GM18951 (cell line): ENCODE results near the gene WHRN.
A peak's percentile ranks its signal among the peaks of the same experiment; 100 is the strongest.

Source experiments
- POLR2A ChIP-seq: IDR thresholded peaks from 4 replicates; pipeline ENCODE4 v1.6.1; 2011; ENCODE audit warnings: mild to moderate bottlenecking; ENCODE audit not compliant: insufficient read length, insufficient read depth; ENCODE audit errors: extremely low read depth
- in situ Hi-C: fragments of 300-500 bp; cut with MboI; formaldehyde crosslinking; loops from one replicate; pipeline ENCODE4 v1.12.0; 2022; ENCODE audit warnings: low sequenced_read_pairs, mixed read lengths, inconsistent platforms; ENCODE audit not compliant: unreplicated experiment

The WHRN gene

DNA sequence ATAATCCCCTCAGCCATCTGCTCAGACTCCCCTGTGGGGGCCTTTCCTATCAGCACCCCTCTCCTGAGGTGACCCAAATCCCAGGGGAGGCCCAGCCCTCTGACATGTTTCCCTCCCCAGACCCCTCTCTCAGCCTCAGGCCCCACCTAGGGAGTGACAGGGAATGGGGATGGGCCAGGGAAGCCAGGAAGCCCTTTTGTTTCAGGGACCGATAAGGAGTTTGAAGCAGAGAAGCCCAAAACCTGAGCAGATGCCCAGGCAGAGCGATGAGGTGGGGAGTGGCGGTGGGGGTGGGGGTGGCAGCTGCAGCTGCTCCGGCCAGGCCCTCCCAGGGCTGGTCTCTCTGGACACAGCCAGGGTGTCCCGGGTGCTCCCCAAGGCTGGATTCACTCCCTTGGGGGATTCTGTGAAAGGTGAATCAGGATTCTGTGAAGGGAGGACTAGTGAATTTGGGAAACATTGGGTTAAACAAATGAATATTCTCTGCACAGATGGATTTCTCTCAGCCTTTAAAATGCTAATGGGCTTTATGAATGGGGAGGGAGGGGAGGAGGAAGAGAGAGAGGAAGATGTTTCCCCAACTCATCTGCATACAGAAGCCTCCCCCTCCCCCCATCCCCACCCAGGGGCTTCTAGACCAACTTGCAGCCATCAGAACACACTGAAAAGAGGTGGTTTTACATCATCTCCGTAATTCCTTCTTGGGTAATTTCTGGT, 134.9 kb downstream of the WHRN start:
- in situ Hi-C loops = no loop called here
- no peak for TF ChIP-seq POLR2A

DNA sequence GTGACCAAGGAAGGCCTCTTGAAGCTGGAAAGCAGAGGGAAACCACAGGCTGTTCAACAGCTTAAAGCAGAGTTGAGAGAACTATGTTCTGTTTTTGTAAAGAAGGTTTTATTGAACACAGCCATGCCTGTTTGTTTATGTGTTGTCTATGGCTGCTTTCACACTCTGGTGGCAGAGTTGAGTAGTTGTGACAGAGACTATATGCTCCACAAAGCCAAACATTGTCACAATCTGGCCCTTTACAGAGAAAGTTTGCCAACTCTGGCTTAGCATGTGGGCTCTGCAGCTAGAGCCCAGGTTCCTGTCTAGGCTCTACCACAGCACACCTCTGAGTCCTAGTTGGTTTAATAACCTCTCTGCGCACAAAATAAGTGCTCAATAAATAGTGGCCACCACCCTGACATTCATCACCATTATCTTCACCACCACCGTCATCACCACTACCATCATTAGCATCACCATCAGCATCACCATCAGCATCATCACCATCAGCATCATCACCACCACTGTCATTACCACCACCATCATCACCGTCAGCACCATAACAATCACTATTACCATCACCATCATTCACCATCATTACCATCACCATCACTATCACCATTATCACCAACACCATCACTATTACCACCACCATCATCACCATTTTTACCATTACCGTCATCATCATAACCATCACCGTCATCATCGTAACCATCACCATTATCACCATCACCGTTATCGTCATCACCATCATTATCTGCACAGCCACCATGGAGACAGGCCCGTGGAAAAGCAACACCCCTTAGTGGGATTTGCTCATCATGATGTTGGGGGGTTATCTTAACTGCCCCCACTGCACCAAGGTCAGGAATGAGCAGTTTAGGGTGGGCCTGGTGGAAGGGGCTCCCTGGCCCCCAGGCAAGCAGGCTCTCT, 135.8 kb downstream of the WHRN start:
- TF ChIP-seq POLR2A = no peak
- in situ Hi-C loops = no loop called here

DNA sequence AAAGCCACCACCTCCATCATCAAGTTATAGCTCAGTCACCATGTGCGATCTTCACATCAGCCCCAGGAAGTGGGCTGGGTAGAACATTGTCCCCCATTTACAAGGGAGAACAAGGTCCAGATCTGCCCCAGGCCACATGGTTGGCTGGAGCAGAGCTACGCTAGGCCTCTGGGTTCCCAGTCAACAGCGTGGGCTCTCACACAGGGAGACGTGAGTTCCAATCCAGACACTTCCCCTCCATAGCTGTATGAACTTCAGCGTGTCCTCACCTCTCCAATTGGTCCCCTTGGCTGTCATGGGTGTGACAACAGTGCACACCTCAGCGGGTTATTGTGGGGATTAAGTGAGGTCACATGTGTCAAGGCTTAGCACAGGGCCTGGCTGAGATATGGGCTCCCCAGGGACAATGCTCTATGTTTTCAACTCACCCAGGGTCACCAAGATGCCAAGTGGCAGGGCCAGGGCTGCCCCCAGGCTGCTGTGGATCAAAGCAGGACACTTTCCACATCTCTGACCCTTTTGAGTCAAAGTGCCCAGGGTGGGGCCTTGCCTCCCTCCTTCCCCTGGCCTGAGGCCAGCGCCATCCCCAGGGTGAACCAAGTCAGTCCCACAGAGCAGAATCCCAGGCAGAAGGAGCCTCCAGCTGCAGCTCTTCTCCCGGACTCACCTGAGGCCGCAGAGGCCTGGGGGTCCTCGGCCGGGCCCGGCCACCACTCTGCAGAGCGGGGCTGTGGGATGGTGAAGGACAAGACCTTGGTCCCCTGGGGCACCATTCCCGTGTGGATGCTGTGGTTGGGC, 137.3 kb downstream of the WHRN start:
- TF ChIP-seq POLR2A = no peak
- in situ Hi-C loops = no loop called here

DNA sequence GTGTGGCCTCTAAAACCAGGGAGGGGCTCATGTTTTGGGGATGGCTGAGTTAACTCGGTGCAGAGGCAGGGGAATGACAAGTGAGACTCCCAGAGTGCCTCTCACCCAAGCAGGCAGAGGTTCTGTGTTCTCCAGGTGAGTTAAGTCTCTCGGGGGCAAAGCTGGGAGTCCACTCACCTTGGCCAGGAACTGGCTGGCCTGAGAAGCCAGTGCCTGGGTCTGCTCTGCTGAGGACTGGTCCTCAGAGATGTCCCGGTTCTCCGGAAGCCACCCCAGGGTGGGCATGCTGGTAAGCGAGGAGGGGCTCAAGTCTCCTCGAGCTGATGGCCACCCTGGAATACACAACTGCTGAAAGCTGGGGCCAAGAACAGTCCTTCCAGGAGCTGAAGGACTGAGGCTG, 137.9 kb downstream of the WHRN start:
- in situ Hi-C loops = no loop called here
- no peak for TF ChIP-seq POLR2A

DNA sequence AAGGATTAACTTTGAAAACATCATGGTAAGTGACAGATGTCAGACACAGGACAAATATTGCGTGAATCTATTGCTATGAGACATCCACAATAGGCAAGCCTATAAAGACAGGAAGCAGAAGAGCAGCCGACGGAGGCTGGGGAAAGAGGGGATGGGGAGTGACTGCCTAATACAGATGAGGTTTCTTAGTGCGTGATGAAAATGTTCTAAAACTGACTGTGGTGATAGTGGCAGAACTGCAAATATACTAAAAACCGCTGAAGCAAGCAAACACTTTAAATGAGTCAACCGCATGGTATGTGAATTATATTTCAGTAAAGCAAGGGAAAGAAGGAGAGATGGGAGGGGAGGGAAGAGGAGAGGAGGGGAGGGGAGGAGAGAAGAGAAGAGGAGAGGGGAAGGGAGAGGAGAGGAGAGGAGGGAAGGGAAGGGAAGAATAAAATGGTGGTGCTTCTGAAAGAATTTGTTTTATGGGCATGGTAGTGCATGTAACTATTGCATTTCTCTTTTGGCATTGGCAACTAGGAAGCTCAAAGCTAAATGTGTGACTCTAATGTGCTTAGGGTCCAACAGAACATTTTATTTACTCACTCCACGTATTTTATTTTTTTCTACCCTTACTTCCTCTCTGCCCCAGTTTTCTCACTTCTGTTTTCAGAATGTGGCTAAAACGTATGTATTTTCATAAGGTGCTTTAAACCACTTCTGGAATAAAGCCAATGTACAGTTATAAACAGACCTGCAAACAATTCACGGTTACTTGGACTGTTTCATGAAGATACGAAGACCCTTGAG, 138.7 kb downstream of the WHRN start:
- in situ Hi-C loops = no loop called here
- peak; percentile 28 for TF ChIP-seq POLR2A

DNA sequence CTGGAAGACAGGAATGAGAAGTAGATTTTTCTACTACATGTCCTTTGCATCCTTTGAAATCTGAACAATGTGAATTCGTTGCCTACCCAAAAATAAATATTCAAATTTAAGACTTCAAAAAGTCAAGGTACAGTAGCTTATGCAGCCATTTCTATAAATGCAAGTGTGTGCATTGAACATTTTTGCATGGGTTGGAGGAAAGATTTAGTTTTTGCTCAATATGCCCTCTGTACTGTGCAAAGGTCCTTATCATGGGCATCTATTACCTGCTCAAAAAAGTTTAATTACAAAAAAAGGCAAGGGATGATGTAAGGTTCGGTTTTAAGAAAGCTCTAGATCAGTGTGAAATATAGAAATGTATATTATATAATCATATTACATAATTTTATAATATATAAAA, 140.1 kb downstream of the WHRN start:
- no peak for TF ChIP-seq POLR2A
- in situ Hi-C loops = no loop called here

DNA sequence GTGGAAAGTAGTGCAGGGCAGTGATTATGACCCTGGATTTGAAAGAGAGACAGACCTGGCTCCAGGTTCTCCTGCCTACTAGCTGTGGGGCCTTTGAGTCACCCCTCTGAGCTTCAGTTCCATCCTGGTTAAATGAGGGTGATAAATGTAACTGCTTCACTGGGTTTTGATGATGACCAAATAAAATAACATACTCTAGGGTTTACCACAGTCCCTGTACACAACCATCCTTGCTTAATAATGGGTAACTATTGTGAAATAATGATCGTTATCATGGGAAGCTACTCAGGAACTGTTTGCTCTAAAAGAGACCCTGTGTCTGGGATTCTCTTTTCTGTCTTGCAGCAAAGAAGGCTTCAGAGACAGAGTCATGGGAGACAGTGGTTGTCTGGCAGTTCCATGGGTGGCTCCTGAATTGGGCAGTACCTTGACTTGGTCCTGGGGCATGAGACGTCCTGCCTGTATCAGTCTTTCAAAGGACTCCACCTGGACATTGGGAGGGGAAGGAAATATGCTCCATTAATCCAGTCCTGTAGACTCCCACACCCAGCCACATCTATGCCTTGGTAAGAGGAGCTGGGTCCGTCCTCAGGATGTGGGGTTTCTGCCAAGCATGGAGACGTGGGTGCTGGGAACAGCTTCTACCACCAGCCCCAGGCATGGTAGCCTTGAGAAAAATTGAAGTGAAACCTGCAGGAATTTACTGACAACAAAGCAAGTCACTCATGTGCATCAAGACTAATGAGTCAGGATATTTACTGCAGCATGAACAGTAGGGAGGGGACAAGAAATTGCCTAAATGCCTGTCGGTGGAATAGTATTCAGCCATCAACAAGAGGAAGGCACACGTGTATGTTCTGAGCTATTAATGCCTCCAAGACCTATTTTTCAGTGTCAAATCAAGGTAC, 140.9 kb downstream of the WHRN start:
- in situ Hi-C loops = no loop called here
- TF ChIP-seq POLR2A = no peak

DNA sequence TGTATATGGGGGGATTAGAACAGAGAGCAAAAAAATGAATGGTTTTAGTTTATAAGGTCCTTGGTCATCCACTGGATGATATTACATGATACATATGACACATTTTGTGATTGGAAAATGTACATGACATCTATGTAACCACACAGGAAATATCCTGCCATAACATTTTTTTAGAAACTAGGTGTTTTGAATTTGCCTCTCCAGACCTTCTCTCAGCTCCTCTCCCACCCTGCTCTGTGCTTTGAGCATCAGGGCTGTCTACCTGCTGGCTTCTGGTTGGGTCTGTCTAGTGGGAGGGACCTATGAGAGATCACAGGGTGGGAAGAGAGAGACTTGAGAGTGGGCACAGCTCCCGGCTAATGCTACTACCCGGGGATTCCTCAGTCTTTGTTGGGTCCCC, 141.8 kb downstream of the WHRN start:
- in situ Hi-C loops = no loop called here

DNA sequence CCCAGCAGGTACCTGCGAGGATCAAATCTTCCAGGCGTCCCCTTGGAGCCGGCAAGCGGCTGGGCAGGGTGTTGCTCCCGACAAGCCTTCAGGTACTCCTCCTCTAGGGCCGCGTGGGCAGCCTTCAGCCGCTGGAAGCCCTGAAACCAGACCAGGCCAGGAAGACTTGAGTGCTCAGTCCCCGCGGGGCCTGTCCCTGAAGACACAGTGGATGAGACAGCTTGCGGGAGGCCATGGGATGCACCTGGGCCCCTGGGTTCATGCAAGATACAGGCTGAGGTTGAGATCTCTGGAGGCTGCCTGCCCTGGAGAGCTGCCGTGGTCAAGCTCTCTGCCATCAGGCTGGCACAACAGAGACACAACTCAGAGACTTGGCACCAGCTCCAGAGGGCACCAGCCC, 142.9 kb downstream of the WHRN start:
- no peak for TF ChIP-seq POLR2A
- in situ Hi-C loops = no loop called here

More for the DNA sequence above, 141.8 kb downstream of the WHRN start:
- TF ChIP-seq POLR2A = no peak

DNA sequence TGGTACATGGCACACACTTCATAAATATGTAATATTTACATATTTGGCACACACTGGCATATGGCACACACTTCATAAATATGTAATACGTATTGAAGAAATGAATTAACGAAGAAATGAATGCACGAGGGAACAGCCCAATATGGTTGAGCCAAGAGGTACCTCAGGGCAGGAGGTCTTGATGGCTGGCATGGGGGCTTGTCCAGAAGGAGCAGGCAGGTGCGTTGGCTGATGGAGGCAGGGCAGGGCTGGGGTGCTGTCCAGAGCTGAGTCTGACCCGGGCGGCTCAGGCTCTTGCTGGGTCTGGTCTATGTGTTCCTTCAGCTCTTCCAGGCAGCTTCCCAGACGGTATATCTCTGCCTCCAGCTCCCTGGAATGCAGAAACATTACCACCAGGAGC, 143.7 kb downstream of the WHRN start:
- in situ Hi-C loops = no loop called here
- TF ChIP-seq POLR2A = no peak

DNA sequence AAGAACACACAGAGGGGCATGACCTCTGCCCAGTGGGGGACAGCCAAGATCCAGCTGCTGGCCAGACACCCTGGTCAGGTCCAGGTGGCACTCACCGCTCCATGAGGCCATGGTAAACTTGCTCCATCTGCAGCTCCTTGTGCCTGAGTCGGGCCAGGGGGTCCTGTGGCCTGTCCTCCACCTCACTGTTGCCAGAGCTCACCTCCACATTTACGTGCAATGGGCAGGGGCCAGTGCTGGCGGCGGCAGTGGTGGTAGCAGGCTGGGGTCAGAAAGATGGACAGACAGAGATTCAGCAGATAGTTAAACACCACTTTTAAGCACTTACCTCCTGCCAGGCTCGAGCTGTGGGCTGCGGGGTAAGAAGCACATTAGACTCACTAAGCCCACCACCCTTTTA, 145.5 kb downstream of the WHRN start:
- in situ Hi-C loops = no loop called here
- no peak for TF ChIP-seq POLR2A

DNA sequence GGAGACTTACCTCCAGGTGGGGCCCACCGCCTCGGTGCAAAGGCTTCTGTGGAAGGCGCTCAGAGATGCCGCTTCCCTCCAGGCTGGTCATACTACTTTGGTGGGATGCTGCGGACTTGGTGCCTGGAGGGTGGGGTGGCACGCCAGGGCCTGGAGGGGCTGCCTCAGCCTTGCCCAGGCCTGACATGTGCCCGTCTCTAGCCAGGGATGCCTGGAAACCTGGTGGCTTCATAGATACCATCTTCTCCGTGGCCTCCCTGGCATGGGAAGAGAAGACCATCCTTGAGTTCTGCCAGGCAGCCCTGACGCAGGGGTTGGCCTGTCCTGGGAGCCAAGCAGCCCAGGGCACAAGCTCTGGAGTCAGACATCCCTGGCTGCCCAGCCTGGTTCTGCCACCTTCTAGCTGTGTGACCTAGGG, 147.4 kb downstream of the WHRN start:
- in situ Hi-C loops = no loop called here
- TF ChIP-seq POLR2A = no peak

DNA sequence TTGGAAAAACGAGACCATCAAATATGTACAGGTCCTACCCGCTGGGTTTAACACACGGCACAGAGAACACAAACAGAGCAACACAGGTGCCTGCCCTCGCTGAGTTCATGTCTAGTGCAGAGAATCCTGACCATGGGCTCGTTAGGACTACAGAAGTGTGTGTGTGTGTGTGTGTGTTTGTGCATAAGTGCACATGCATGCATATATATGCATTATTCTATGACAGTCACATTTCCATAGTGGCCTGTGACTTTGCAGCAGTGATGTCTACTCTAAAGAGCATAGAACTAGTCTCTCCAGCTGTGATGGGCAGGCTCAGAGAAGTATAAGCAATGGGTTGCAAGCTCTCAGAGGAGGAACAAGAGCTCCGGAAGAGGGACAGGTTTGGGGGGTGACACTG, 147.9 kb downstream of the WHRN start:
- no peak for TF ChIP-seq POLR2A
- in situ Hi-C loops = no loop called here
